GM21447 (cell line): ENCODE data around the gene NCS1.
"Not testable (repeated sequence)": the region's sequence is repeated elsewhere in the genome, so short reads cannot be mapped to it uniquely, and the experiment has no call there.

ENCODE experiments used
- ATAC-seq: cut with Tn5 transposase; IDR thresholded peaks from one replicate; pipeline ENCODE4 v1.9.1; 2021; ENCODE audit not compliant: unreplicated experiment

Gene NCS1

DNA sequence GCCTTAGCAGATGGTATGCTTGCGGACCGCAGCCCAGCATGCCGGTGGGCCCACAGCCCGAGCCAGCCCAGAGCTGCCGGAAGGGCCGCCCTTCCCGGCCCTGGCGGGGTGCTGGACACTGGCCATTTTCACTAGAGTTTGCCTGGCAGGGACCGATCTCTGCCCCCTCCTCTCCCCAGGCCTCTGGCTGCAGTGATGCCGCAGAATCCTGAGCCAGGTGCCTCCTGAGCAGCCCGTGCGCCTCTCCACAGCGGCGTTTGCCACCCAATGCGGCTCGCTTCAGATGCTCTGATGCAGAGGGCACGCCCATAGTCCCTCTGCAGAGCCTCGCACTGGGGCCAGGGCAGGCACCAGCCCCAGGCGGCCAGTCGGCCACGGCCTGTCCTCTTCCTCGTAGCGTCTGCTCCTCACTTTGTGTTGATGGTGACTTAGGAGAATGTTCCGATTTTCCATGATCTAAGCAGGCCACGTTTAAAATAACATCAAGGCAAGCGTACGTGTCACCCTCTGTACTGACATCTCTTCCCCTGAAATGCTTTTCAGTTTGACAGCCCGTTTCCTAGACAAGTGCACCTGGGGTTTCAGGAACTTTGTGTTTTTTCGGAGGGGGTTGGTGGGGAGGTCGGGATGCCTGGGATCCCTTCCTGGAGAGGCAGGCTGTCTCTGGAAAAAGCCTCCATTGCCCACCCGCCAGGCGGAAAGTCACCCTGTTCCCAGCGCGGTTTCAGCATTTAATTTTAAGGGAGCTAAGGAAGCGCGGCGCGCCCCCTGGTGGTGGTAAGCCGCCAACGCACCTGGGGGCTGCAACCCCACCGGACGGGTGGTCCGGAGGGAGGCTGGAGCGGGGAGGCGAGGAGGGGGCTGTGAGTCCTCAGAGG, 63.6 kb downstream of the NCS1 start:
- no peak for ATAC-seq

- ATAC-seq: no peak
Measured at GRCh38 chr9:130236436-130236985, 64.3 kb downstream of the NCS1 start.

DNA sequence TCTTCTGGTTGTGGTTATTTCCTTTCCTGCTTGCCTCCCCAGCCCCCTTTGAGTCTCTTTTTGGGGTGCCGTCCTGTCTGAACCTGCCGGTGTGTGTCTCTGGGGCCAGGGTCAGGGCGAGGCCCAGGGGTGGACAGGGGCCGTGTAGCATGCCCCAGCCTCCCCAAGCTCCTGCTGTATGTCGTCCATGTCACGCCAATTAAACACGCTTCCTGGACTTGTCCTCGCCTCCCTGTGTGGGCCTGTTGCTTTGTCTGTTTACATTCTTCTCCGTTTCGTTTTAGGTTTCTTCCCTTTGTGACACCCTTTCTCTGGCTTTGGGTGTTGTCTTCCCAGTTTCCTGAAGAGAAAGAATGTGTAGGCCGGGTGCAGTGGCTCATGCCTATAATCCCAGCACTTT, 64.9 kb downstream of the NCS1 start:
- ATAC-seq: no peak

- ATAC-seq: no peak
Measured at GRCh38 chr9:130237763-130238524, 65.7 kb downstream of the NCS1 start.

GRCh38 chr9:130239363-130239695, 67.1 kb downstream of the NCS1 start:
- ATAC-seq: peak; percentile 16

DNA sequence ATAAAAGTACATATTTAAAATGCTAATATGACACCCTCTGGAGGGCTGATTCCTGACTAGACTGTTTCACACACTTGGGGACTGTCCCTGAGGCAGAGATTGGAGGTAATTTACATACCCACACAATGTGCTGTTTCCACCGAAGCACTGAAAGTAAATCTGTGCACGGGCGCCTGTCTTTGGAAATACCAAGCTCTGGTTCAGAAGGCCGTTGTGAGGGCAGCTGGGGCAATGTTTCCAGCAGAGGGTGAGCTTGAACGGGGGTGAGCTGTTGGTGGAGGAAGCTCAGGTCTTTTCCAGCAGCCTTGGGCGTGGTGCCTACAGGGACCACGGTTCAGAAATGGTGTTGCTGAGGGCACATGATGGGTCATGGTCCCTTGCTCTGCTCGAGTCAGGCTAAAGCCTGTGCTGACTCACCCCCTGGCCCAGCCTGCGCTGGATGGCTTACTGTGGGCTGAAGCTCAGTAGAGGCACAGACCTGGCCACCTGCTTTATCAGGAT, 67.6 kb downstream of the NCS1 start:
- ATAC-seq: peak; percentile 59

DNA sequence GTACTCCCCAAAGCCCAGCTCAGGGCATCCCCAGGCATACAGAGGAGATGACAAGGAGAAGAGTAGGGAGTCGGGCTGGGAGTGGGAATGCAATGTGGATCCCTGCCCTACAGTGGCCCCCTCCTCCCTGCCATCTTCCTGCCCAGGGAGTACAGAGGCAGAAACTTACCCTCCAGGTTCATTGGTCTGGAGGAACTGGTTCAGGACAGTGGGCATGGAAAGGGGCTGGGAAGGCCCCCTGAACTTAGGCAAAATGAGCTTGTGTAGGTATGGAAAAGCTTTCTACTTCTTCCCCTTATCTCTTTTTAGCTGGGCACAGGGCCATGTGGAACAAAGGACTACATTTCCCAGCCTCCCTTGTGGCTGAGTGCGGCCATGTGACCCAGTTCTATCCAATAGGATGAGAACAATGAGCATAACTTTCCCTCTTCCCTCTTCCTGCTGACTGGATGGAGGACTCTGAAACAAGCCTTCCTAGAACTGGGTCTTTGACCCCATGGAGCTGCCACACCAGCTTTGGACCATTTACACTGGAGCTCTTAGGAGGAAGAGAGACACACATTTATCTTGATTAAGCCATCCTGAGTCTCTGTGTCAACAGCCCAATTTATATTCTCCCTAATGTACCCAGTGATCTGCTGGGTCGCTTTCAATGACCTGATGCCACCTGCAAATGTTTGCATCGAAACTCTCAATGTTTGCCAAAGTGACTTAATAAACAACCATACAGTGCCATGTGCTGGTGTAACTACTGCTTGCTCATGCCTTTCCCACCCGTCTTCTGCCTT, 68.4 kb downstream of the NCS1 start:
- no peak for ATAC-seq

DNA sequence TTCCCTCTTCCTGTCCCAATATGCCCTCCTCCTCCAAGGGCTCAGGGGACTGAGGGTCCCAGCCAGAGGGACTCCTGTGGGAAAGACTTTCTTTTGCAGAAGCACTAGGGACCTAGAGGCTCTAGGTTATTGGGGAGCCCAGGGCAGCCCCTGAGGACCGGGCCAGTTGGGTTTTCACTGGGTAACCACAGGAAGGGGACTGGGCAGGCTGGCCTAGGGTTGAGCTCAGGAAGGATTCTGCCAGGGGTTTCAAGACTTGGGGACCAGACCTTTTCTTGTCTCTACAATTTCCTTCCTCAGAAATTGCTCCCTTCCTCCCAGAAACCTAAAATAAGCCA, 69.0 kb downstream of the NCS1 start:
- no peak for ATAC-seq

GRCh38 chr9:130242270-130243014, 70.2 kb downstream of the NCS1 start:
- ATAC-seq: no peak

- ATAC-seq: no peak
Measured at GRCh38 chr9:130243015-130243881, 71.0 kb downstream of the NCS1 start.

GRCh38 chr9:130243882-130244170, 71.6 kb downstream of the NCS1 start:
- ATAC-seq: no peak

GRCh38 chr9:130244548-130245165, 72.5 kb downstream of the NCS1 start:
- ATAC-seq: no peak

- ATAC-seq: no peak
Measured at GRCh38 chr9:130245474-130245873, 73.3 kb downstream of the NCS1 start.

DNA sequence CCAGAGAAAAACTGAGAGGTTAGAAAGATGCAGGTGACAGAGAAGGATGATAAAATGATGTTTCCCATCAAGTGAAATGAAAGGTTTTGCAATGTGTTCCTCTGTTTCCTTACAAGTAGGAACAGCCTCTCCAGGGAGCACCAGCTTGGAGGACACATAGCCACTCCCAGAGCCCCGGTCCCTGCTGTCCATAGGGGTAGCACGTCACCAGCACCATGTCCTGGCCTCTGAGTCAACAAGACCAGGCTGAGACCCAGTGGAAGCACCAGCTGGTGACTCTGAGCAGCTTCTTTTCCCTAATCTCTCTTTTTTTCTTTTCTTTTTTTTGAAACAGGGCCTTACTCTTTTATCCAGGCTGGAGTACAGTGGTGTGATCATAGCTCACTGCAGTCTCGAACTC, 73.9 kb downstream of the NCS1 start:
- no peak for ATAC-seq

DNA sequence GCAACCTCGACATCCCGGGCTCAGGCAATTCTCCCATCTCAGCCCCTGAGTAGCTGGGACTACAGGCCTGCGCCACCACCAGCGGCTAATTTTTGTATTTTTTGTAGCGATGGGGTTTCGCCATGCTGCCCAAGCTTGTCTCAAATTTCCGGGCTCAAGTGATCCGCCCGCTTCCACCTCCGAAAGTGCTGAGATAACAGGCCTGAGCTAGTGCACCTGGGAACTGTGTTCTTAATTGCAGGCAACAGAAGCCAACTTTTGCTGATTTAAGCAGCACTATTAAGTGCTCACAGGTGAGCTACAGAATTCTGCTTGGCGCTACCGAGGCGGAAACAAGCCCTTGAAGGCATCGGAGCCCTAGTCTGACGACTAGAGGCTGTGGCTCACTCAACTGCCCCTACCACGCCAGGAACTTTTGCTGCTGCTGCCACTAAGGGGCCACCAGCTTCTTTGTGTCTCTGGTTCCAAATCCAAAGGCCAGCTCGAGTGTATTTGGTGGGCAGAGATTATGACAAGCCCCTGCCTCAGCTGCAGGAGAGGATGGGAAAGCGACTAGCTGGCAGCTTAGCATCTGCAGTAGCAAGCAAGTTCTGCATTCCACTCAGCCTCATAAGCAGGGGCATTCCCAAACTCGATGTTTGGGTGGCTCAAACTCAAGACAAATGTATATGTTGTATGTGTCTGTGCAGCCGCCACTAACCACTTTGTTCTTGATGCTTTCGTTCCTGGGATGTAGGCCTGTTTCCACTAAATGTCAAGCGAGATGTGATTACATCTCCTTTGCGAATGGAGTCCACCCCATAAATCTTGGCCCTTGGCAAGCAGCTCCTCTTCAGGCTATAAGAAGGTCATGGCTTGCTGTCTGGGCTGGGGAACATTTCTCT, 82.8 kb downstream of the NCS1 start:
- ATAC-seq: no peak

DNA sequence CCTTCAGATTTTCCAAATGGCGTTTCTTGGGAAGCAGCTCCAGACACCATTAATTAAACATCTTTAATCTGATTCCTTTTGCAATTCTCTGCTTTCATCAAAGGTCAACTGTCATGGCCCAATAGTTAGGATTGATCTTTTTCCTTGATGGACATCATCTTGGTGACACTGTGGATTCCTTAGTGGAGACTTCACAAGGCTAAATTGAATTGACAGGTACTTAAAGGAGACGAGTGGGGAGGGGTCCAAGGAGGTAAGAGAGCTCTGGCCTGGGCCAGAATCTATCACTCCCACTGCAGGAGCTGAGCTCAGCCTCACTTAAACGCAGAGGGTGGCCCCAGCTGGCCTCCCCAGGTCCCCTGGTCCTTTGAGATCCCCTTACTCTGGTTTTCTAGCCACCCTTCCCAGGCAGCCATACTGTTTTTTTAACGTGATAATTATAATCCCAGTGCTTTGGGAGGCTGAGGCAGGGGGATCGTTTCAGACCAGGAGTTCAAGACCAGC, 83.5 kb downstream of the NCS1 start:
- no peak for ATAC-seq

- no peak for ATAC-seq
Measured at GRCh38 chr9:130256644-130257043, 84.4 kb downstream of the NCS1 start.

DNA sequence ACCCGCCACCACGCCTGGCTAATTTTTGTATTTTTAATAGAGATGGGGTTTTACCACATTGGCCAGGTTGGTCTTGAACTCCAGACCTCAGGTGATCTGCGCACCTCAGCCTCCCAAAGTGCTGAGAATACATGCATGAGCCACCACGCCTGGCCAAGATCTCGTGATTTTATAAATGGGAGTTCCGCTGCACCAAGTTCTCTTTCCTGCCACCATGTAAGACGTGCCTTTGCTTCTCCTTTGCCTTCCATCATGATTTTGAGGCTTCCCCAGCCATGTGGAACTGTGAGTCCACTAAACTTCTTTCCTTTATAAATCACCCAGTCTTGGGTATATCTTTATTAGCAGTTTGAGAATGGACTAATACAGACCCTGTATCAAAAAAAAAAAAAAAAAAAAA, 85.9 kb downstream of the NCS1 start:
- not testable (repeated sequence) for ATAC-seq
